GM12878 (cell line): ENCODE measurements around the gene RUFY2. TPM values are rescaled to one million over a fixed set of nuclear protein-coding genes. Genes with fewer than 3 reads are reported as not detected.

ENCODE experiments used
- ATAC-seq: fragments of 200-7000 bp; cut with Tn5 transposase; 3 replicates; pipeline ENCODE4 v1.9.1; 2020; ENCODE audit warnings: mild to moderate bottlenecking, moderate library complexity
- BruUV-seq: library from RNA; stranded (reverse); fragments of 400-500 nt; replicated peaks from 2 replicates; lab custom pipeline; 2021; lab: Mats Ljungman, UMichigan
- CTCF ChIA-PET: fragments of 300-600 bp; sonication (Branson Sonifier 250); formaldehyde crosslinking; extraction: SDS; loops from one replicate; lab custom pipeline; 2021; ENCODE audit warnings: inconsistent platforms; lab: Yijun Ruan, JAX
- POLR2A ChIA-PET: fragments of 350-600 bp; formaldehyde crosslinking; extraction: SDS; loops from one replicate; lab custom pipeline; 2021; ENCODE audit warnings: inconsistent platforms; lab: Charles Lee
- RAD21 ChIA-PET: fragments of 300-600 bp; sonication (Branson Sonifier 250); formaldehyde crosslinking; loops from one replicate; lab custom pipeline; 2023; ENCODE audit warnings: antibody characterized with exemption; ENCODE audit not compliant: unreplicated experiment; lab: Charles Lee
- SMC1A ChIA-PET: fragments of 300-600 bp; sonication (Branson Sonifier 250); formaldehyde crosslinking; loops from one replicate; lab custom pipeline; 2023; ENCODE audit not compliant: unreplicated experiment, uncharacterized antibody; lab: Charles Lee
- DNase-seq: peaks from one replicate; pipeline ENCODE4 v3.0.0-alpha.2; 2011; ENCODE audit warnings: low read depth, low spot score
- FAIRE-seq: peaks from 3 replicates; lab custom pipeline; 2011; peaks lifted over from hg19 to GRCh38; lab: Jason Lieb, UNC
- H2AFZ ChIP-seq: 2 replicates; pipeline ENCODE4 v1.6.0; 2011; ENCODE audit warnings: low read depth, low read length, control low read depth; ENCODE audit not compliant: control insufficient read depth
- H3K27ac ChIP-seq: 2 replicates; pipeline ENCODE4 v1.5.1; 2011; ENCODE audit warnings: control low read depth; ENCODE audit not compliant: control insufficient read depth, insufficient read depth
- H3K27me3 ChIP-seq, 2 experiments: replicated peaks in 1 of 2; 2 replicates each; pipeline versions ENCODE4 v1.6.0 to v1.6.1; 2011; ENCODE audit warnings: low read length in 1 of 2; ENCODE audit not compliant: control insufficient read depth in 2 of 2, insufficient read depth in 2 of 2
- H3K36me3 ChIP-seq, 2 experiments: 2 replicates each; pipeline ENCODE4 v1.5.1; 2011; ENCODE audit warnings: low read length in 1 of 2; ENCODE audit not compliant: control insufficient read depth in 2 of 2, insufficient read depth in 2 of 2
- H3K4me1 ChIP-seq: 2 replicates; pipeline ENCODE4 v1.6.1; 2011; ENCODE audit warnings: mild to moderate bottlenecking, low read length, moderate library complexity, mixed read lengths; ENCODE audit not compliant: control insufficient read depth, insufficient read depth
- H3K4me2 ChIP-seq: 2 replicates; pipeline ENCODE4 v1.6.0; 2011; ENCODE audit warnings: control low read depth; ENCODE audit not compliant: control insufficient read depth, insufficient read depth
- H3K4me3 ChIP-seq: fragments of 200-600 bp; sonication (generic); 2 replicates; pipeline ENCODE4 v1.5.1; 2016
- H3K79me2 ChIP-seq: 2 replicates; pipeline ENCODE4 v1.6.0; 2011; ENCODE audit warnings: low read length; ENCODE audit not compliant: control insufficient read depth, insufficient read depth
- H3K9ac ChIP-seq: 2 replicates; pipeline ENCODE4 v1.8.0; 2011; ENCODE audit warnings: low read length, control low read depth, mixed read lengths; ENCODE audit not compliant: control insufficient read depth, insufficient read depth
- H3K9me3 ChIP-seq: replicated peaks from 3 replicates; pipeline ENCODE4 v1.5.1; 2011; ENCODE audit warnings: mild to moderate bottlenecking, low read length; ENCODE audit not compliant: control insufficient read depth, insufficient read depth
- H4K20me1 ChIP-seq: 2 replicates; pipeline ENCODE4 v1.6.0; 2011; ENCODE audit not compliant: control insufficient read depth, insufficient read depth
- CTCF ChIP-seq, 3 experiments: IDR thresholded peaks in 2 of 3; conservative IDR thresholded peaks in 1 of 3; 2 replicates each; pipeline ENCODE4 v1.5.1; 2011; ENCODE audit warnings: low read depth in 3 of 3, low read length in 3 of 3, mild to moderate bottlenecking in 3 of 3, control low read depth in 2 of 3, moderate library complexity in 2 of 3, inconsistent platforms in 1 of 3, mixed read lengths in 1 of 3; ENCODE audit not compliant: control insufficient read depth in 2 of 3, insufficient read depth in 1 of 3; ENCODE audit errors: extremely low read depth in 1 of 3
- DPF2 ChIP-seq: fragments of 450-650 bp; IDR thresholded peaks from 2 replicates; pipeline ENCODE4 v1.6.1; 2017; ENCODE audit warnings: mild to moderate bottlenecking
- FOS ChIP-seq: IDR thresholded peaks from 3 replicates; pipeline ENCODE4 v1.6.1; 2011; ENCODE audit warnings: borderline replicate concordance; ENCODE audit not compliant: insufficient read length; ENCODE audit errors: extremely low read depth
- LARP7 ChIP-seq: fragments of 450-650 bp; IDR thresholded peaks from 2 replicates; pipeline ENCODE4 v1.6.1; 2017; ENCODE audit warnings: mild to moderate bottlenecking
- POLR2AphosphoS2 ChIP-seq: IDR thresholded peaks from 2 replicates; pipeline ENCODE4 v1.6.1; 2011; ENCODE audit warnings: low read depth, mild to moderate bottlenecking, low read length, improper control_type of control experiment, moderate library complexity
- PRDM15 ChIP-seq: fragments of 450-650 bp; formaldehyde crosslinking; IDR thresholded peaks from 2 replicates; pipeline ENCODE4 v1.4.0; 2020; ENCODE audit warnings: mild to moderate bottlenecking, moderate library complexity
- SMAD5 ChIP-seq: IDR thresholded peaks from 2 replicates; pipeline ENCODE4 v1.6.1; 2016; ENCODE audit warnings: antibody characterized with exemption, low read depth
- SRF ChIP-seq, 2 experiments: IDR thresholded peaks; 2 replicates each; pipeline ENCODE4 v1.6.1; 2011; ENCODE audit warnings: low read depth in 2 of 2, low read length in 2 of 2, mild to moderate bottlenecking in 1 of 2, moderate library complexity in 1 of 2
- YY1 ChIP-seq: IDR thresholded peaks from 2 replicates; pipeline ENCODE4 v1.6.1; 2011; ENCODE audit warnings: low read depth, mild to moderate bottlenecking, low read length
- ZBTB40 ChIP-seq: fragments of 450-650 bp; IDR thresholded peaks from 2 replicates; pipeline ENCODE4 v1.6.1; 2016; ENCODE audit warnings: mild to moderate bottlenecking, moderate library complexity, borderline replicate concordance
- WGBS: methylation state at CpG from one replicate; pipeline ENCODE4 v1.1.6; 2016; ENCODE audit warnings: low lambda C conversion rate; ENCODE audit not compliant: insufficient replicate concordance, insufficient coverage; ENCODE audit errors: missing lambda C conversion rate; 5-methylcytosine and 5-hydroxymethylcytosine counted together
- in situ Hi-C: fragments of 300-500 bp; cut with MboI; formaldehyde crosslinking; loops from 9 replicates; pipeline ENCODE4 v1.14.3; 2018; ENCODE audit warnings: mixed read lengths
- intact Hi-C: fragments of 100-400 bp; cut with micrococcal nuclease; formaldehyde crosslinking; loops from one replicate; pipeline ENCODE4 v1.14.2; 2022; ENCODE audit not compliant: unreplicated experiment
- polyA plus RNA-seq, 11 experiments: library from polyadenylated mRNA; depleted of rRNA in 4 of 11; unstranded in 6 of 11; stranded (reverse) in 5 of 11; fragments of >200 nt; fragmentation: Nextera tagmentation in 4 of 11; fragmentation: Illumina TruSeq in 1 of 11; extraction: Ambion mirVana in 4 of 11; extraction: Trizol in 1 of 11; gene quantifications; 1 replicate in 1 of 11; 2 replicates in 10 of 11; pipeline versions ENCODE4 v1.2.1 to v1.2.3, GENCODE V29; 2011 to 2016; ENCODE audit warnings: inconsistent platforms in 2 of 11, missing spikeins in 2 of 11, low read depth in 1 of 11
- total RNA-seq, 4 experiments: library from RNA; depleted of rRNA in 3 of 4; stranded (reverse); fragments of >200 nt in 3 of 4; fragmentation: Illumina TruSeq in 1 of 4; extraction: Trizol in 1 of 4; gene quantifications; 2 replicates each; pipeline versions ENCODE4 v1.2.1 to v1.2.3, GENCODE V29; 2013 to 2021

Gene RUFY2
- total and polyA plus RNA-seq, 10 of the 15 experiments (the other 5 are each of a cell fraction or from before 2014, with no cell fraction given), result 1.7 to 8.4 (median 5.8) TPM

DNA sequence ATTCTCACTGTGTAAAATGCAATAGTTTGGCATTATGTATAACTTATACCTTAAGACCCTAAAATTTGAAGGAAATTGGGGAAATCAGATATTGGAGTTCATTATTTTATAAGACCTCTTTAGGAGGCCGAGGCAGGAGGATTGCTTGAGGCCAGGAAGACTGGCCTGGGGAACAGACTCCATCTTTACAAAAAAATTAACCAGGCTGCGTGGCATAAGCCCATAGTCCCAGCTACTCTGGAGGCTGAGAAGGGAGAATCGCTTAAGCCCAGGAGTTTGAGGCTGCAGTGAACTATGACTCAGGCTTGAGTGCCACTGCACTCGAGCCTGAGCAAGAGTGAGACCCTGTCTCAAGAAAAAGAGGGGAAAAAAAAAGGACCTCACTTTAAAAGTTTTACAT lies 60.3 kb downstream of the RUFY2 start:
- Histone ChIP-seq H3K4me1 (no peaks in the 10 kb centered on the region), H2AFZ (no peak overlapping the region), H3K4me2 (no peak overlapping the region), H4K20me1 (no peaks in the 10 kb centered on the region), H3K4me3 (no peak overlapping the region), H3K36me3 (peaks cover 0 to 23% of the 10 kb centered on the region in 2 experiments; a peak in 2 of 4 replicates), H3K9me3 (no peaks in the 10 kb centered on the region)
- no peak for ATAC-seq
- BruUV-seq, result no TSS peak
- ChIA-PET SMC1A (interaction anchor here (2.2 to 2.5 kb wide), 2 partner anchors 16 to 134 kb away, joined by 10 to 24 read pairs; no protein-coding TSS in a partner anchor), CTCF (interaction anchor here (0.6 to 3.0 kb wide), 7 partner anchors 8 to 134 kb away, joined by 3 to 32 read pairs (median 14); partner anchors contain the start of genes HNRNPH3 and PBLD)
- FAIRE-seq, result no peak
- DNase-seq, result no peak
- intact Hi-C loops (no loop called here), in situ Hi-C loops (no loop called here)
- TF ChIP-seq FOS (no peak), ZBTB40 (no peak), POLR2AphosphoS2 (0 out of 2 replicates have a peak, but pooled peaks have one; percentile 32), DPF2 (no peak), CTCF (IDR thresholded peaks at IDR 0.05 in 2 of 3, conservative IDR thresholded peaks at IDR 0.05 in 1 of 3; ENCODE audit: control insufficient read depth in 2 of 3, extremely low read depth in 1 of 3, insufficient read depth in 1 of 3, low read depth in 3 of 3, low read length in 3 of 3) (no peak), PRDM15 (CRISPR knock-in tag) (no peak), SRF (IDR thresholded peaks at IDR 0.05; ENCODE audit: low read depth in 2 of 2, low read length in 2 of 2) (no peak), LARP7 (no peak), YY1 (no peak), SMAD5 (0 out of 2 replicates have a peak, but pooled peaks have one; percentile 26)
- TF ChIP-seq, all 136 proteins: peak for 2
- WGBS, result 79% methylated on average over 4 of the region's 4 CpGs
- POLR2A ChIA-PET, result interaction anchor here (0.6 kb wide), 3 partner anchors 9 to 506 kb away, joined by 3 to 6 read pairs (median 5); partner anchors contain the start of gene HNRNPH3
- H3K27ac ChIP-seq, result no peak overlapping the region
- RAD21 ChIA-PET, result no interaction called here
- no peak overlapping the region for H3K9ac ChIP-seq
- no peaks in the 10 kb centered on the region; the same call in 1 of the 2 replicates for H3K79me2 ChIP-seq
- H3K27me3 ChIP-seq, result no peaks in the 10 kb centered on the region
